K562 (cell line): ENCODE data around the gene ANKS1B. TPM values are rescaled to one million over a fixed set of nuclear protein-coding genes. Genes with fewer than 3 reads are reported as not detected.

Source experiments
- ATAC-seq: fragments of 200-7000 bp; cut with Tn5 transposase; 3 replicates; pipeline ENCODE4 v1.9.1; 2020; ENCODE audit warnings: moderate library complexity
- BruUV-seq: library from RNA; stranded (reverse); fragments of 400-500 nt; replicated peaks from 2 replicates; lab custom pipeline; 2021; lab: Mats Ljungman, UMichigan
- CTCF ChIA-PET: fragments of 300-600 bp; formaldehyde crosslinking; extraction: SDS; loops from one replicate; lab custom pipeline; 2021; ENCODE audit warnings: low intra/inter-chr PET ratio; lab: Yijun Ruan, JAX
- POLR2A ChIA-PET: fragments of 300-600, 350-650 bp; sonication (Branson Sonifier 250); formaldehyde crosslinking; extraction: SDS; loops from one replicate; lab custom pipeline; 2021; ENCODE audit warnings: antibody characterized with exemption, inconsistent platforms; lab: Yijun Ruan, JAX
- DNase-seq, 4 experiments: peaks; one replicate each; pipeline versions ENCODE4 v3.0.0 to v3.0.0-alpha.2; 2011 to 2018; ENCODE audit warnings: low spot score in 3 of 4, mixed read lengths in 3 of 4; ENCODE audit errors: extremely low read depth in 1 of 4
- FAIRE-seq: peaks from 2 replicates; lab custom pipeline; 2011; peaks lifted over from hg19 to GRCh38; lab: Jason Lieb, UNC
- H2AFZ ChIP-seq: 2 replicates; pipeline ENCODE4 v1.6.0; 2011; ENCODE audit warnings: low read depth, low read length, control low read depth, inconsistent platforms
- H3K27ac ChIP-seq: fragments of 200-600 bp; 3 replicates; pipeline ENCODE4 v1.8.0; 2011; ENCODE audit warnings: low read depth, mild to moderate bottlenecking, control low read depth, inconsistent platforms, low read length, moderate library complexity, mixed read lengths; ENCODE audit errors: extremely low read depth
- H3K27me3 ChIP-seq, 2 experiments: fragments of 300-600 bp in 1 of 2; 2 replicates in 1 of 2; 3 replicates in 1 of 2; pipeline versions ENCODE4 v1.6.0 to v1.8.0; 2011; ENCODE audit warnings: inconsistent platforms in 2 of 2, low read length in 2 of 2, mild to moderate bottlenecking in 1 of 2, mixed read lengths in 1 of 2, moderate library complexity in 1 of 2; ENCODE audit not compliant: control insufficient read depth in 2 of 2, insufficient read depth in 2 of 2
- H3K36me3 ChIP-seq: fragments of 300-600 bp; 3 replicates; pipeline ENCODE4 v1.8.0; 2011; ENCODE audit warnings: mild to moderate bottlenecking, low read length, inconsistent platforms; ENCODE audit not compliant: control insufficient read depth, insufficient read depth
- H3K4me1 ChIP-seq, 2 experiments: fragments of 200-600 bp in 1 of 2; replicated peaks in 1 of 2; 2 replicates in 1 of 2; 3 replicates in 1 of 2; pipeline versions ENCODE4 v1.5.1 to v1.8.0; 2011; ENCODE audit warnings: inconsistent platforms in 2 of 2, low read length in 2 of 2, mild to moderate bottlenecking in 1 of 2, mixed read lengths in 1 of 2, moderate library complexity in 1 of 2; ENCODE audit not compliant: control insufficient read depth in 2 of 2, insufficient read depth in 2 of 2
- H3K4me2 ChIP-seq: 2 replicates; pipeline ENCODE4 v1.6.1; 2011; ENCODE audit warnings: low read length, control low read depth, inconsistent platforms, mixed read lengths; ENCODE audit not compliant: insufficient read depth
- H3K4me3 ChIP-seq: fragments of 200-600 bp; sonication (generic), shearing (Covaris generic); 2 replicates; pipeline ENCODE4 v1.5.1; 2016; ENCODE audit warnings: control low read depth, inconsistent platforms
- H3K79me2 ChIP-seq: fragments of 200-600 bp; 3 replicates; pipeline ENCODE4 v1.8.0; 2011; ENCODE audit warnings: low read length, inconsistent platforms; ENCODE audit not compliant: control insufficient read depth, insufficient read depth
- H3K9ac ChIP-seq, 2 experiments: 2 replicates each; pipeline versions ENCODE4 v1.6.0 to v1.6.1; 2011; ENCODE audit warnings: low read depth in 2 of 2, low read length in 2 of 2, control low read depth in 1 of 2, inconsistent platforms in 1 of 2, mild to moderate bottlenecking in 1 of 2, mixed read lengths in 1 of 2; ENCODE audit not compliant: insufficient read depth in 1 of 2
- H3K9me1 ChIP-seq: one replicate; pipeline ENCODE4 v1.6.0; 2011; ENCODE audit warnings: inconsistent platforms, mild to moderate bottlenecking, low read length, moderate library complexity; ENCODE audit not compliant: control insufficient read depth, insufficient read depth
- H3K9me3 ChIP-seq: replicated peaks from 2 replicates; pipeline ENCODE4 v1.5.1; 2011; ENCODE audit warnings: low read depth, low read length, inconsistent platforms; ENCODE audit not compliant: control insufficient read depth, insufficient read depth
- H4K20me1 ChIP-seq: replicated peaks from 2 replicates; pipeline ENCODE4 v1.6.1; 2011; ENCODE audit warnings: low read length, inconsistent platforms, mixed read lengths; ENCODE audit not compliant: control insufficient read depth, insufficient read depth
- ARID2 ChIP-seq: fragments of 450-650 bp; IDR thresholded peaks from 2 replicates; pipeline ENCODE4 v1.6.1; 2017; ENCODE audit warnings: antibody characterized with exemption, mild to moderate bottlenecking
- BCL6 ChIP-seq: fragments of 250-450 bp; sonication (Bioruptor Pico); IDR thresholded peaks from 2 replicates; pipeline ENCODE4 v1.4.0; 2020
- DMBX1 ChIP-seq: fragments of 250-450 bp; sonication (Bioruptor Pico); IDR thresholded peaks from 2 replicates; pipeline ENCODE4 v1.8.0; 2022; ENCODE audit warnings: inconsistent platforms, mild to moderate bottlenecking, moderate library complexity, borderline replicate concordance
- HCFC1 ChIP-seq: IDR thresholded peaks from 2 replicates; pipeline ENCODE4 v1.6.1; 2012; ENCODE audit warnings: low read depth, low read length, improper control_type of control experiment
- HDAC8 ChIP-seq: fragments of 450-650 bp; IDR thresholded peaks from 2 replicates; pipeline ENCODE4 v1.6.1; 2016; ENCODE audit warnings: mild to moderate bottlenecking, missing genetic modification characterization, moderate library complexity, missing compliant biosample characterization
- KAT2B ChIP-seq: IDR thresholded peaks from one replicate; pipeline ENCODE4 v1.6.1; 2012; ENCODE audit warnings: low read depth, mild to moderate bottlenecking, control low read depth, inconsistent platforms, low read length, moderate library complexity
- KDM1A ChIP-seq, 2 experiments: fragments of 450-650 bp; IDR thresholded peaks; 2 replicates each; pipeline ENCODE4 v1.6.1; 2016; ENCODE audit warnings: mild to moderate bottlenecking in 2 of 2
- KLF16 ChIP-seq: IDR thresholded peaks from 2 replicates; pipeline ENCODE4 v1.6.1; 2016; ENCODE audit warnings: antibody characterized with exemption
- NCOR1 ChIP-seq: fragments of 450-650 bp; IDR thresholded peaks from 2 replicates; pipeline ENCODE4 v1.6.1; 2016; ENCODE audit warnings: mild to moderate bottlenecking, moderate library complexity
- RBFOX2 ChIP-seq: fragments of 200-400 bp; formaldehyde crosslinking; IDR thresholded peaks from 2 replicates; pipeline ENCODE4 v1.6.1; 2017; ENCODE audit warnings: low read depth, mild to moderate bottlenecking, low read length, moderate library complexity
- SMARCA5 ChIP-seq: fragments of 450-650 bp; IDR thresholded peaks from 2 replicates; pipeline ENCODE4 v1.6.1; 2016
- SREBF2 ChIP-seq: sonication (generic); formaldehyde crosslinking; IDR thresholded peaks from 2 replicates; pipeline ENCODE4 v1.4.0; 2020; ENCODE audit warnings: mild to moderate bottlenecking, missing genetic modification reagents
- WGBS: fragments of 100-300 bp; shearing (Covaris generic); methylation state at CpG from one replicate; pipeline ENCODE4 v1.1.6; 2016; ENCODE audit warnings: low coverage, mixed read lengths; ENCODE audit not compliant: insufficient coverage; ENCODE audit errors: missing lambda C conversion rate; 5-methylcytosine and 5-hydroxymethylcytosine counted together
- in situ Hi-C: fragments of 300-500 bp; cut with MboI; formaldehyde crosslinking; loops from 4 replicates; pipeline ENCODE4 v1.15.0; 2018; ENCODE audit warnings: inconsistent platforms, mixed read lengths
- intact Hi-C: fragments of 100-400 bp; cut with micrococcal nuclease; formaldehyde crosslinking; loops from 2 replicates; pipeline ENCODE4 v1.14.2; 2022
- polyA plus RNA-seq, 8 experiments: library from polyadenylated mRNA; depleted of rRNA in 4 of 8; stranded (reverse) in 5 of 8; unstranded in 3 of 8; fragments of >200 nt; fragmentation: Nextera tagmentation in 2 of 8; fragmentation: Illumina TruSeq in 1 of 8; extraction: Ambion mirVana in 2 of 8; extraction: Trizol in 1 of 8; gene quantifications; 2 replicates each; pipeline versions ENCODE4 v1.2.1 to v1.2.3, GENCODE V29; 2011 to 2014; ENCODE audit warnings: inconsistent platforms in 1 of 8, missing spikeins in 1 of 8
- total RNA-seq, 7 experiments: library from RNA; depleted of rRNA in 6 of 7; stranded (reverse); fragments of >200 nt in 6 of 7; fragmentation: Illumina TruSeq in 2 of 7; extraction: Trizol in 2 of 7; gene quantifications; 2 replicates each; pipeline versions ENCODE4 v1.2.1 to v1.2.3, GENCODE V29; 2011 to 2021; ENCODE audit warnings: low replicate concordance in 1 of 7

ANKS1B gene
- total and polyA plus RNA-seq, 9 of the 15 experiments (the other 6 are each of a cell fraction or from before 2014, with no cell fraction given), result 0.04 to 0.47 (median 0.28) TPM; not detected in 4

DNA sequence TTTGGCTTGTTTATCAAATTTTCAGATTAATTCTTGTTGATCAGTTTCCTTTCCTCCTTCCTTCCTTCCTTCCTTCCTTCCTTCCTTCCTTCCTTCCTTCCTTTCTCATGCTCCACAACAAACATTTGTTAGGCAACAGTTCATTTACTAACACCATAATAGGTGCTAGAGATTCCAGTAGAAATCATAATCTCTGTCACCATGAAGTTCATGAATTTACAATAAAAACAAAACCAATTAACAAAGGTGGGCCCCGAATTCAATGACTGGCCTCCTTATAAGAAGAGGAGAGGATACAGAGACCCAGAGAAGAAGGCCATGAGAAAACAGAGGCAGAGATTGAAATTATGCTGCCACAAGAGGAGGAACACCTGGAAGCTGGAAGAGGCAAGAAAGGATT, 604.0 kb downstream of the ANKS1B start:
- CTCF ChIA-PET, result no interaction called here
- no TSS peak for BruUV-seq
- ATAC-seq, result no peak
- 0% methylated on average over 1 of the region's 1 CpG for WGBS
- Histone ChIP-seq H3K27ac (no peak overlapping the region), H3K4me3 (no peak overlapping the region), H3K9me3 (no peaks in the 10 kb centered on the region), H3K79me2 (no peaks in the 10 kb centered on the region), H3K9ac (no peak overlapping the region), H3K4me1 (no peaks in the 10 kb centered on the region), H2AFZ (no peak overlapping the region), H3K9me1 (no peaks in the 10 kb centered on the region), H3K27me3 (no peaks in the 10 kb centered on the region), H3K36me3 (no peaks in the 10 kb centered on the region), H3K4me2 (no peak overlapping the region), H4K20me1 (no peaks in the 10 kb centered on the region)
- FAIRE-seq, result no peak
- TF ChIP-seq HCFC1 (no peak), KDM1A (IDR thresholded peaks at IDR 0.05) (no peak), BCL6 (CRISPR knock-in tag) (no peak), KLF16 (no peak), NCOR1 (no peak), SMARCA5 (no peak), SREBF2 (no peak), ARID2 (no peak), HDAC8 (no peak), RBFOX2 (no peak), KAT2B (no peak), DMBX1 (CRISPR knock-in tag) (no peak)
- in situ Hi-C loops, result no loop called here
- no peak for DNase-seq
- intact Hi-C loops, result no loop called here
- POLR2A ChIA-PET, result no interaction called here
